AG09309 (cell line): Measurements from ENCODE around the gene OR13C3.

Experiments used
- DNase-seq: peaks from one replicate; pipeline ENCODE4 v3.0.0-alpha.2; 2010; ENCODE audit warnings: low read depth
- H3K4me3 ChIP-seq: 2 replicates; pipeline ENCODE4 v1.5.1; 2011; ENCODE audit warnings: mild to moderate bottlenecking, low read depth, low read length, moderate library complexity; ENCODE audit not compliant: control insufficient read depth
- CTCF ChIP-seq: IDR thresholded peaks from 2 replicates; pipeline ENCODE4 v1.5.1; 2011; ENCODE audit warnings: mild to moderate bottlenecking, low read depth, low read length, inconsistent platforms; ENCODE audit not compliant: insufficient read depth, control insufficient read depth; ENCODE audit errors: missing control alignments

Gene OR13C3

GRCh38 chr9:104514901-104515300, 21.8 kb downstream of the OR13C3 start:
- no peak for DNase-seq
- no peak for TF ChIP-seq CTCF
- H3K4me3 ChIP-seq, result no peak overlapping the region

GRCh38 chr9:104506565-104506964, 30.1 kb downstream of the OR13C3 start:
- TF ChIP-seq CTCF, result no peak
- H3K4me3 ChIP-seq, result no peak overlapping the region
- no peak for DNase-seq

GRCh38 chr9:104503963-104504362, 32.7 kb downstream of the OR13C3 start, which contains the start of gene OR13F1:
Gene OR13F1, plus strand, starts transcription at chr9:104504263. Its CDS starts 0 bp downstream, at chr9:104504263.
- no peak within 1 kb of the TSS for H3K4me3 ChIP-seq
- no peak for TF ChIP-seq CTCF
- no peak for DNase-seq

- no peak for TF ChIP-seq CTCF
- no peak for DNase-seq
- no peak overlapping the region for H3K4me3 ChIP-seq
These were observed 33.2 kb downstream of the OR13C3 start for GRCh38 chr9:104503440-104503839.

- no peak for DNase-seq
- no peak for TF ChIP-seq CTCF
- no peak overlapping the region for H3K4me3 ChIP-seq
These were observed 41.8 kb downstream of the OR13C3 start for GRCh38 chr9:104494808-104495207.
